GM18867 (cell line): ENCODE results near the gene SETBP1.
A peak's percentile ranks its signal among the peaks of the same experiment; 100 is the strongest.

ENCODE experiments used
- ATAC-seq: cut with Tn5 transposase; IDR thresholded peaks from one replicate; pipeline ENCODE4 v1.9.1; 2021; ENCODE audit warnings: mild to moderate bottlenecking, moderate library complexity; ENCODE audit not compliant: unreplicated experiment

SETBP1 gene

GRCh38 chr18:44730803-44731529 is 50.3 kb downstream of the SETBP1 start:
- no peak for ATAC-seq

- peak; percentile 84 for ATAC-seq
Observed at GRCh38 chr18:44731530-44732237, 51.0 kb downstream of the SETBP1 start.

DNA sequence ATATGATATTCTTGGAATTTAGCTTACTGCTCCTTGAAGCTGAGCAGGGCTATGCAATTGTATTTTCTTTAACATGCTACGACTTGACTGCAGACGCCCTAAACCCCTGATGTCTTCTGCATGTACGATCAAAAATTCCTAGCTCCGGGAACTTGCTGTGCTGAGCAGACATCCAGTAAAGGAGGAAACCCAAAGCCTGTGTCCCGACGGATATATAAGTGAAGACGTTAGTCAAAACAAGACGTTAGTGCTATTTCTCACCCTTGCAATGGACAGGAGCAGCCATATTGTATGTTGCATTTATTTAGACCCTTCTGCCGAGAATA is 51.5 kb downstream of the SETBP1 start:
- ATAC-seq: no peak

DNA sequence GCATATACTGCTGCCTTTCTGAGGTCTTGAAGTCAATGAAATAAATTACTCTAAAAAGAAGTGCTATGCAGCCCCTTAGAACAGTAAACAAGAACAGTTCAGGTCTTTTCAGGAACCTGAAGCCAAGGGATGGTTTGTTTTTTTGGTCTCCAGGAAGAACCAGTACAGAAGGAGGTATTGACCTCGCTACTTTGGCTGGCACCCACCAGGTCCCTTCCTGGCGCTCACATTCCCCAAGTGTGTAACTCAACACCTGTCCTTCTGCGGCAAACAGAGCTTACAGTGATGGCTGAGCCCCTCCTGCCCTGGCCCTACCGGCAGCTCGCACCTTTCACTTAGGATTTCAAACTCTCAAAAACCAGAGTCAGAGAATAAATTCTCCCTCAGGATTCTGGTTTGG is 51.9 kb downstream of the SETBP1 start:
- no peak for ATAC-seq

- ATAC-seq: no peak
Observed at GRCh38 chr18:44733069-44733753, 52.5 kb downstream of the SETBP1 start.

GRCh38 chr18:44733754-44734465 is 53.2 kb downstream of the SETBP1 start:
- no peak for ATAC-seq

DNA sequence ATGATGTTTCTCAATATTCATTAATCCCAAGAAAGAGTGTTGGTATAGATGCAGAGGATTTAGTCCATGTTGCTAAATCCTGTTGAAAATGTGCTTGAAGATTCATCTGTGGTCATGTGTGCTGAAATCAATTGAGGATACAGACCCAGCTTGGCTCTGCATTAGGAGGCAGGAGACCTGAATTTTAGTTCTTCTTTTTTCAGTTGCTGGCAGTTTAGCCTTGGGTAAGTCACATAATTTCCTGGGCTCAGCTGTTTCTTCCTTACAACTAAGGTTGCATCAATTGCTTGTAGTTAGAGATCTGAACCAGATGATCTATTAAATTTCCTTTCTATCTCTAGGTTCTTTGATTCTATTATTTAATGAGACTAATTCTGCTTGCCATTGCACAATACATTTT is 54.4 kb downstream of the SETBP1 start:
- ATAC-seq: no peak

GRCh38 chr18:44736664-44737380 is 56.1 kb downstream of the SETBP1 start:
- ATAC-seq: no peak

DNA sequence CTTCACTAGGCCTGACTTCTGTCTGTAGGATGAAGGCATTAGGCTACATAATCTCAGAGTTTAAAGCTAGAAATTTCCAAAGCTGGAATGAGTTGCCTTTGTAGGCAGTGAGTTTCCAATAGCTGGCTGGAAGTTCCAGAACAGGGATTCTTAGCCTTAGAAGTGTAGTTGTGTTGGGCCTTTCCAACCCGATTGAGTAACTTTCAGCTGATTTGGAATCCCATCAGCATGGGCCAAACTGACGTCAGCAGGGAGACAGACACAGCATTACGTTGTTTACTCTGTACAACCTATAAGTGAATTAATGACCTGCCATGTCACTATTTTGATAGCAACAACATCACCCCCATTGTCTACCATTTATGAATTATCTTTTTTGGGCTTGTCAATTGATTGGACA is 56.9 kb downstream of the SETBP1 start:
- no peak for ATAC-seq

DNA sequence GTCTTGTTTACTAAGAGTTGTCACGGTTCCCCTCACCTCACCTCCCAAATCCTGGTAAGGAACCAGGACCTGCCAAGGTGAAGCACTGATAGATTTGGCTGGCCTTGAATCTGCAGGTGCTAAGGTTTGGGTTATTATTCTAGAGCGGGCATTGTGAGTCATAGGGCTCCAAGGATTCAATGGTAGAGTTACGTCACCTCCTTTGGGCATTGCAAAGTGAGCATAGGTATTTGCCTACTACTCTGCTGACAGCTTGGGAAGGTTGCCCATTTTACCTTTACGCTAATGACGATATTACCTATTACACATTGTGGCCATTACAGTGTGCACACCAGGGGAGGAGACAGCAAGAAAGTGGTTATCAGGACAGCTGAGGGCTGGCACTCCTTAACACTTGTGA is 59.3 kb downstream of the SETBP1 start:
- no peak for ATAC-seq

- no peak for ATAC-seq
Observed at GRCh38 chr18:44741085-44741484, 60.4 kb downstream of the SETBP1 start.

GRCh38 chr18:44741511-44741910 is 60.8 kb downstream of the SETBP1 start:
- ATAC-seq: no peak

DNA sequence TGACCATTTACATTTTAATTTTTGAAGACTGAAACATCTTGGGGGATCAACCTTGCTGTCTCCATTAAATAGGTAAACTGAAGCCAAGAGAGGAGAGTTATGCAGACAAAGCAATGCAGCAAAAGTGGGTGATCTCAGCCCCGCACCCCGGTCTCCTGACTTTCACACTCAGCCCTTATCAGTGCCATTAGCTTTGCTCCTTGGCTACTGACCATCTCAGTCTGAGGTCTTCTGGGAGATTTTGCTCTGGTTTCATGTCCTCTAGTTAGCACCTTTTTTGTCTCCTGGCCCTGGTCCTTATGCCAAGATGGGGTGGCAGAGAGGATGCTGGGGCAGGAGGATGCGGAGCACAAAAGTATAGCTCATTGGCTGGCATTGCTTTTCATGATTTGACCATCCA is 61.4 kb downstream of the SETBP1 start:
- no peak for ATAC-seq

- no peak for ATAC-seq
Observed at GRCh38 chr18:44742718-44743311, 62.1 kb downstream of the SETBP1 start.

- no peak for ATAC-seq
Observed at GRCh38 chr18:44743631-44744030, 62.9 kb downstream of the SETBP1 start.

- ATAC-seq: no peak
Observed at GRCh38 chr18:44744161-44745121, 63.8 kb downstream of the SETBP1 start.

DNA sequence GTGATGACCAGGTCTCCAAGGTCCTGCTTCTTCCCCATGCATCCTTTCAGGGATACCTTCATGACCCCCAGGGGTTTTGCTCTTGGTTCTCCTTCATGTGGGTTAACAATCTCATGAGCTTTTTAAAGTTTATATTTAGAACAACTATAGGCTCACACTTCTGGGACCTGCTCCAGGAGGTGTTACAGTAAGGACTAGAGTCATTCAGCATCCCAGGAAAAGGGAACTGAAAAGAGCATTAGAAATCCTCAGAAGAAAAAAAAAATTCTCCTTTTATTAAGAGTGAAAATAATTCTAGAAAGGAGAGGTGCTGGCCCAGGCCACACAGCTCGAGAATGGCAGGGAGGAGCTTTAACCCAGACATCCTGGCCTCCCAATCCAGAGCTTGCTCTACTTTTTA is 66.5 kb downstream of the SETBP1 start:
- no peak for ATAC-seq

DNA sequence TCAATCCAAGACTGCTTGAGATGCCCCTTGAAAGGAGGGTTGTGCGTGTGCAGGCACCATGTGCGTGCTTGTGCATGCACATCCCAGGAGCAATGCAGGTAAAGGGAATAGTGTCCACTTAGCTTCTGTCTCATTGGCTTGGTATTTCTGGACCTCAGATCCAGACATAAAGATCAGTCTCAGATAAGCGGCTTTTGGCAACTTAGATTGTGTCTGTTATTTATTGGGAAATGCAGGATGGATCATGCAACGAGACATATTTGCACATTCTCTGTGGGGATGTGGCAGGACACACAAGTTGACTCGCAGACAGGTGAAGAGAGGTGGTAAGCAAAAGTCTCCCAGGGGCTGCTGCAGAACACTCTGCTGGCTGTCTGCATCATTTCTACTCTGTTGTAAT is 67.9 kb downstream of the SETBP1 start:
- no peak for ATAC-seq

DNA sequence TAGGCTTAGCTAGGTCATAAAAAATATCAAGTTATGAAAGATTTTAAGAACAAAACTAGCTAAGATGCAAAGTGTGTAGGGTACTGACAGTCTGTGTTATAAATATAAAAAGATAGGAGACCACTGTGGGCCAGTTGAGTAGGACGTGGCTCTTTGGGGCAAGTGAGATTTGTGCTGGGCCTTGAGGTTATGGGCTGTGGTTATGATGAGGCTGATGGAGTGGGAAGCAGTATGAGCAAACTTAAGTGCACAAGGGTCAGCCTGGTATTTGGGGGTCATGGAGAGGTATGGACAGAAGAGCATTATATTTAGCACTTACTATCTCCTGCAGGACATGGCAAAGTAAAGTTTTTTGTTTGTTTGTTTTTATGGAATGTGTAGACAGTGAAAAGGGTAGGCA is 70.1 kb downstream of the SETBP1 start:
- no peak for ATAC-seq
